ENCODE measurements around the gene ABCA6.
A peak's percentile ranks its signal among the peaks of the same experiment; 100 is the strongest.

ABCA6 gene

DNA sequence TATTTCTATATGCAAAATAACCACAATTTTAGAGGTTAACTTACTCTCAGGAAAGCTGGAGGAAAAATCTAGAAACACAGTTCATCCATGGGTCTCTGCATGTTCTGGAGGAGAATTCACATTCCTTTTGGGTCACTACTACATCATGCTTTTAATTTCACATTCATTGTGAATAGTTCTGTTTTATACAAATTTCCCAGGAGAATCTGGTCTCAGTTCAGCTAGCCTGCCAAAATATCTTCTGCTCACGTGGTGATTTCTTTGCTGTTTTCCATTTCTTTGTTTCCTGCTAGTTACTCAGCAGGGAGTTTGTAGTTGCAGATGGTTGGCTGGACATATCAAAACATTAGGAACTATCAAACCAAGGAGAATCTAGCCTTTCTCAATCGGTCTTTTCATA lies 80.9 kb downstream of the ABCA6 start, which contains the start of gene ABCA9:
TSS of gene ABCA9 (minus strand) at position 106 of the 400 bp plus-strand sequence. CDS start 9,801 bp downstream, outside the sequence.
- DNase-seq (ENCODE audit: low read depth, low spot score), result no peak

DNA sequence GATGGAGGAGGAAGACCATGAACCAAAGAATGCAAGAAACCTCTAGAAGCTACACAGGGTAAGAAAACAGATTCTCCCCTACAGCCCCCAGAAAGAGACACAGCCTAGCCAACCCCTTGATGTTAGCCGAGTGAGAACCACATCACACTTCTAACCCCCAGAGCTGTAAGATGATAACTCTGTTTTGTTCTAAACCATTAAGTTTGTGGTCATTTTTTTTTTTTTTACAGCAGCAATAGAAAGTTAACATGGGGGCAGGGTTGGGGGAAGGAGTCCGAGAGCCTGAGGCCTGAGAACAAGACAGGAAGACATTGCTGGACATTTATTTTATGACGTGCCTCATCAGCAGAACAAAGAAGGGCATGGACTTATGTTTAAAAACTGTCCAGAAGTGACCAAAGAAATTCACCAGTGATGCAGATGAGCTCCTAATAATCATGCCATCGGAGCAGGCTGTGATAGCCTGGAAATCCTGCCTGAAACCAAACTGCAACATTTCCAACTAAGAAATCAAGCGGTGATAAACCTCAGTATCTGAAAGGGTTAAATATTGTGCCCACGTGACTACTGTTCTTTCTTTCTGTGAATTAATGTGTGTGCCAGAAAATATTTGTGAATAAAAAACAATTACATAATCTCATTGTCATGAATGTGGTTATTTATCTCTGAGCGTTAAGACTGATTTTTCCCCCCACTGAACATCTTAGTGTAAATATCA lies 82.1 kb downstream of the ABCA6 start:
- Histone ChIP-seq H3K4me1 (ENCODE audit: control insufficient read depth, insufficient read depth, low read length) (no peaks in the 10 kb centered on the region), H3K27me3 (ENCODE audit: control insufficient read depth, insufficient read depth, low read length) (no peaks in the 10 kb centered on the region), H3K27ac (ENCODE audit: low read length) (no peak overlapping the region), H3K9me3 (ENCODE audit: control insufficient read depth, insufficient read depth, low read length) (no peaks in the 10 kb centered on the region), H3K36me3 (ENCODE audit: control insufficient read depth, insufficient read depth, low read length) (no peaks in the 10 kb centered on the region), H3K4me3 (ENCODE audit: low read length) (no peak overlapping the region)
- no peak for DNase-seq (ENCODE audit: low read depth, low spot score)
- no CpG with 5 or more reads among the region's 7 CpGs for WGBS (ENCODE audit: insufficient coverage, insufficient read length)

More for the DNA sequence above, 80.9 kb downstream of the ABCA6 start, which contains the start of gene ABCA9:
- Histone ChIP-seq H3K4me1 (ENCODE audit: control insufficient read depth, insufficient read depth, low read length) (no peaks in the 10 kb centered on the region), H3K36me3 (ENCODE audit: control insufficient read depth, insufficient read depth, low read length) (no peaks in the 10 kb centered on the region), H3K27ac (ENCODE audit: low read length) (no peak within 1 kb of the TSS), H3K27me3 (ENCODE audit: control insufficient read depth, insufficient read depth, low read length) (no peaks in the 10 kb centered on the region), H3K9me3 (ENCODE audit: control insufficient read depth, insufficient read depth, low read length) (no peaks in the 10 kb centered on the region), H3K4me3 (ENCODE audit: low read length) (no peak within 1 kb of the TSS)
- no CpG with 5 or more reads among the region's 2 CpGs for WGBS (ENCODE audit: insufficient coverage, insufficient read length)

DNA sequence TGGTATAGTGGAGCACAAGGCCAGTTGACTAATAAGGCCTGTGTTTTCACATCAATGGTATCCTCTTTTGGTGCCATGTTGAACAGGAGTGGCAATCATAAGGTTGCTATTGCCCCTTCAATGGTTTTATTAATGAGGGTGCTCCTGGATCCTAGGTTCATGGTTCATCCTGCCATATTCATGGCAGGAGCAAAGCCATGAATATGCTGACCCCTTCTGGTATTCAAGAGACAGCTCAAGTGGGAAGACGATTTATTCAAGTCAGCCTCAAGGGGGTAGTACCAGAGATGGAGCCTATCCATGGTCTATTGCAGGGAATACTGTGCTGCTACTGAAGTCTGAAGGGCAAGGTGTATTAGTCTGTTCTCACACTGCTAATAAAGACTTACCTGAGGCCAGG lies 83.5 kb downstream of the ABCA6 start:
- WGBS (ENCODE audit: insufficient coverage, insufficient read length), result no CpG with 5 or more reads among the region's 1 CpG
- Histone ChIP-seq H3K9me3 (ENCODE audit: control insufficient read depth, insufficient read depth, low read length) (no peaks in the 10 kb centered on the region), H3K27ac (ENCODE audit: low read length) (no peak overlapping the region), H3K27me3 (ENCODE audit: control insufficient read depth, insufficient read depth, low read length) (no peaks in the 10 kb centered on the region), H3K4me1 (ENCODE audit: control insufficient read depth, insufficient read depth, low read length) (no peaks in the 10 kb centered on the region), H3K4me3 (ENCODE audit: low read length) (no peak overlapping the region), H3K36me3 (ENCODE audit: control insufficient read depth, insufficient read depth, low read length) (no peaks in the 10 kb centered on the region)
- DNase-seq (ENCODE audit: low read depth, low spot score), result peak; percentile 13

DNA sequence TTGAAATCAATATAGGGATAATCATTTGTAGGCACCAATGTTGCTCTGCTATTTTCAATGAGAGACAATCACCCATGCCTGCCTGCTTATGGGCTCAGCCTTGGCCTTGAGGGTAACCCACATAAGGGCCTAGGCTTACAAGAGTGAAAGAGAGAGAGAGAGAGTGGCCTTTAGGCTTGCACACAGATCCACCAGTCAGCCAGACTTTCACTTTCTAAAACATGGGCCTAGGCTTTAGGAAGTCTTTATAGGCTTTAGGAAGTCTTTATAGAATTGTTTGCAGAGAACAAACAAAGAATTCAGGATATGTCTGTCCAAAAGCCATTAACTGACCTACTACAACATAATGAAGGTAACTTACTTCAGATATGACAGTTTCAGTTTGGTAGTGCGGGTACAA lies 84.4 kb downstream of the ABCA6 start:
- DNase-seq (ENCODE audit: low read depth, low spot score), result no peak
- Histone ChIP-seq H3K9me3 (ENCODE audit: control insufficient read depth, insufficient read depth, low read length) (no peaks in the 10 kb centered on the region), H3K4me1 (ENCODE audit: control insufficient read depth, insufficient read depth, low read length) (no peaks in the 10 kb centered on the region), H3K4me3 (ENCODE audit: low read length) (no peak overlapping the region), H3K27ac (ENCODE audit: low read length) (no peak overlapping the region), H3K27me3 (ENCODE audit: control insufficient read depth, insufficient read depth, low read length) (no peaks in the 10 kb centered on the region), H3K36me3 (ENCODE audit: control insufficient read depth, insufficient read depth, low read length) (no peaks in the 10 kb centered on the region)
- no CpG with 5 or more reads among the region's 1 CpG for WGBS (ENCODE audit: insufficient coverage, insufficient read length)

DNA sequence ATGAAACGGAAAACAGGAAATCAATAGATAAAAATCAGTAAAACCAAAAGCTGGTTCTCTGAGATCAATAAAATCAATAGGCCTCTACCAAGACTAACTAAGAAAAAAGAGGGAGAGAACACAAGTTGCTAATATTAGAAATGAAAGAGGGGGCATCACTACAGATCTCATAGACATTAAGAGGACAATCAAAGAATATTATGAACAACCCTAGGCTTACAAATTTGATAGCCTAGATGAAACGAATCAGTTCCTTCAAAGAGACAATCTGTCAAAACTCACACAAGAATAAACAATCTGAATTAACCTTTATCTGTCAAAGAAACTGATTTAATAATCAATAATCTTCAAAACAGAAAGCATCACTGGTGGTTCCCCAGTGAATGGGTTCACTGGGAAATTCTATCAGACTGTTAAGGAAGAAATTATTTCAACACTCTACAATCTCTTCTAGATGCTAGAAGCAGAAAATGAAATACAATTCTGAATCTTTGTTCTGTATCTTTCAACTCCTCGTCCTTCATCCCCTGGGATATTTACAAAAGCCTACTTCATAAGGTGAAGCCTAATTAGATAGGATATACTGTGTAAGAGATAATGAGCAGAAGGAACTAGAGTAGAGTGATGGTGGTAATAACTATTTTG lies 85.4 kb downstream of the ABCA6 start:
- Histone ChIP-seq H3K36me3 (ENCODE audit: control insufficient read depth, insufficient read depth, low read length) (no peaks in the 10 kb centered on the region), H3K27ac (ENCODE audit: low read length) (no peak overlapping the region), H3K27me3 (ENCODE audit: control insufficient read depth, insufficient read depth, low read length) (no peaks in the 10 kb centered on the region), H3K4me1 (ENCODE audit: control insufficient read depth, insufficient read depth, low read length) (no peaks in the 10 kb centered on the region), H3K4me3 (ENCODE audit: low read length) (no peak overlapping the region), H3K9me3 (ENCODE audit: control insufficient read depth, insufficient read depth, low read length) (no peaks in the 10 kb centered on the region)
- WGBS (ENCODE audit: insufficient coverage, insufficient read length), result no CpG with 5 or more reads among the region's 3 CpGs
- no peak for DNase-seq (ENCODE audit: low read depth, low spot score)

DNA sequence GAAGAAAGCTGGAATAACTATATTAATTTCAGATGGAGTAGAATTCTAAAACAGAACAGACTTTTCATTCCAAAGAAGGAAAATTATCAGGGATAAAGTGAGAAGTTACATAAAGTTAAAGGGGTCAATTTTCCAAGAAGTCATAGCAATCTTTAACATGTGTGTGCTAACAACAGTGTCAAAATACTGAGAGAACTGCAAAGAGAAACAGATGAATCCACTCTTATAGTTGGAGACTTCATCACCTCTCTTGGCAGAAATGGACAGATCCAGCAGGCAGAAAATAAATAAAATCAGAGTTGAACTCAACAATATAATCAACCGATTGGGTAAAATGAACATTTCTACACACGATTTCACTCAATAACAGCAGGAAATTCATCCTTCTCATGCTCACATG lies 86.4 kb downstream of the ABCA6 start:
- WGBS (ENCODE audit: insufficient coverage, insufficient read length), result no CpG with 5 or more reads among the region's 2 CpGs
- H3K36me3 ChIP-seq (ENCODE audit: control insufficient read depth, insufficient read depth, low read length), result no peaks in the 10 kb centered on the region

DNA sequence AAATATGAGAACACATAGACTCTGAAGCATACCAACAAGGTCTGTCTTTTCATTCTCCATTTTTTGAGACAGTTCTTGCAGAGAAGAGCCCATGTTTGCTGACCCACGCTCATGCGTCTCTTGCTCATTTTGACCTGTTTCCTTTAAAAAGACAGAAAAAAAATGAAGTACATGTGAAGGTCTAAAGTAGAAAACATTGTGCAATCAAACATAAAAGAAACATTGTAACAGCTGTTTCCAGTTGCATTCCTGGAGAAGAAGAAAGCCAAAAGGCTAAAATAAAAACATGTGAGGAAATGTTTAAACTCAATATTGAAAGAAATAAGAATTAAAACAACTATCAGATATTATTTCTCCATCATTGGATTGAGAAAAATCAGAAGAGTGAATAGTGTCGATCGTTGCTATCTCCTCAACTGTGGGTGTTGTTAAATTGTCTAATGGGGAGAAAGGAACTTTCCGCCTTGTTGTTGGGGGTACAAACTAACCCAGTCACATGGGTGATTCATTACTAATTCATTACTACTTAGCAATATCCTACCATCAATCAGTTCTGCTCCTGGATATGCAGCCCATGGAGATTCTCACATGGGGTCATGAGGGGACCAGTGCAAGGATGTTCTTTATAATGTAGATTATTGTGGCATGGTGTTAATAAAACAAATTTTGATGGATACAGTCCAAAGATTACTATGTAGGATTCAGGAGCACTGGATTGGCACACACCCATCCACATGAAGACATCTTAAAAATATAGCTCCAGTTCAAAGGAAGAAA lies 90.5 kb downstream of the ABCA6 start:
- no peaks in the 10 kb centered on the region for H3K9me3 ChIP-seq (ENCODE audit: control insufficient read depth, insufficient read depth, low read length)
- WGBS (ENCODE audit: insufficient coverage, insufficient read length), result no CpG with 5 or more reads among the region's 5 CpGs
- H3K4me1 ChIP-seq (ENCODE audit: control insufficient read depth, insufficient read depth, low read length), result no peaks in the 10 kb centered on the region
- no peak overlapping the region for H3K27ac ChIP-seq (ENCODE audit: low read length)
- H3K4me3 ChIP-seq (ENCODE audit: low read length), result no peak overlapping the region
- H3K27me3 ChIP-seq (ENCODE audit: control insufficient read depth, insufficient read depth, low read length), result no peaks in the 10 kb centered on the region
- H3K36me3 ChIP-seq (ENCODE audit: control insufficient read depth, insufficient read depth, low read length), result no peaks in the 10 kb centered on the region
- DNase-seq (ENCODE audit: low read depth, low spot score), result no peak

More for the DNA sequence above, 86.4 kb downstream of the ABCA6 start:
- H3K9me3 ChIP-seq (ENCODE audit: control insufficient read depth, insufficient read depth, low read length), result no peaks in the 10 kb centered on the region
- H3K4me3 ChIP-seq (ENCODE audit: low read length), result no peak overlapping the region
- no peaks in the 10 kb centered on the region for H3K4me1 ChIP-seq (ENCODE audit: control insufficient read depth, insufficient read depth, low read length)
- H3K27ac ChIP-seq (ENCODE audit: low read length), result no peak overlapping the region
- DNase-seq (ENCODE audit: low read depth, low spot score), result no peak
- no peaks in the 10 kb centered on the region for H3K27me3 ChIP-seq (ENCODE audit: control insufficient read depth, insufficient read depth, low read length)

DNA sequence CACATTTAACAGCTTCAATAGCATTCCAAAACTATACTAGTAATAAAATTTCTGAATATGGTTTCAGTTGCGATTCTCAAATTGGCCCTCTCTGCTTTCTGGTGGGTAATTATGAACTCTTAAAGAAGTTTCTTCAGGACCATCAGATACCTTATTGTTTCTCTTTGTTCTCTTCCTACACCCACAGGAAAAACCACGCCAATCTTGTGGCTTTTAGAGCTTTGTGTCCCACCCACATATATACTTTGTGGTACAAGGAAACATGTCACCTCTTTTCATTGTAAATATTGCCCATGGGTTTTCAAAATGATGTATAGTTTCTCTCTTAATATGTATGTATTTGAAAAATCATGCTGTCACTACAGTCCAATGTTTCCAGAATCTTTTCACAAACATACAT lies 93.1 kb downstream of the ABCA6 start:
- Histone ChIP-seq H3K27ac (ENCODE audit: low read length) (no peak overlapping the region), H3K9me3 (ENCODE audit: control insufficient read depth, insufficient read depth, low read length) (no peaks in the 10 kb centered on the region), H3K4me3 (ENCODE audit: low read length) (no peak overlapping the region), H3K4me1 (ENCODE audit: control insufficient read depth, insufficient read depth, low read length) (no peaks in the 10 kb centered on the region), H3K27me3 (ENCODE audit: control insufficient read depth, insufficient read depth, low read length) (no peaks in the 10 kb centered on the region), H3K36me3 (ENCODE audit: control insufficient read depth, insufficient read depth, low read length) (no peaks in the 10 kb centered on the region)
- WGBS (ENCODE audit: insufficient coverage, insufficient read length), result no CpG with 5 or more reads among the region's 2 CpGs
- DNase-seq (ENCODE audit: low read depth, low spot score), result no peak

DNA sequence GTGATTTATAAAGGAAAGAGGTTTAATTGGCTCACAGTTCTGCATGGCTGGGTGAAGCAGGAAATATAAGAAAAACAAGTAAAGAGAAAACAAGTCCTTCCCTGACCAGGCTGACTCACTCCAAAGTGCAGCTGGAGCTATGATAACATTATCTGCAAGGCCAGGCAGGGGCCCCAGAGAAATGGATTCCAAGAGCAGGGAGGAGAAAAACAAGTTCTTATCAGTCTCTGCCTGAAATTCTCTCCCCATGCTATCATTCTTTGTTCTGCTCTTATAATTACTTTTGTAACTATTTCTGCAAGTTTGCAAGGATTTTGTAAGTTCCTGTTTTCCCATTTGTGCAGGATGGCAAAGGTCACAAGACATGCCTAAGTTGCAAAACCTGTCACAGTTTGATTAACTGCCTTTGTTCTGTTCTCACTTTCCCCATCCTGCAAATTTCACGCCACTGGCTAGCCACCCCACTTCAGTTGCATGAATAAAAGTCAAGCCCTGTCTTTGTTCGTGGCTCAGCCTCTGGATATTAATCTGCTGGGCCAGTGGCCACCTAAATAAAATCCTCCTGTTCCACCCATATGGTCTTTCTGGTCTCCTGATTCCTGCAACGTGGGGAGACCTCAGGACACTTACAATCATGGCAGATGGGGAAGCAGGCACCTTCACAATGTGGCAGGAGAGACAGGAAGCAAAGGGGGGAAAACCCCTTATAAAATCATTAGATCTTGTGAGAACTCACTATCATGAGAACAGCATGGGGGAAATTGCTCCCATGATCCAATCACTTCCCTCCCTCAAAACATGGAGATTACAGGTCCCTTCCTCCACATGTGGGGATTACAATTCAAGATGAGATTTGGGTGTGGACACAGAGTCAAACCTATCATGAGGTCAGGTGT lies 94.1 kb downstream of the ABCA6 start:
- no peak for DNase-seq (ENCODE audit: low read depth, low spot score)
- H3K36me3 ChIP-seq (ENCODE audit: control insufficient read depth, insufficient read depth, low read length), result no peaks in the 10 kb centered on the region
- no peaks in the 10 kb centered on the region for H3K9me3 ChIP-seq (ENCODE audit: control insufficient read depth, insufficient read depth, low read length)

More for the DNA sequence above, 94.1 kb downstream of the ABCA6 start:
- no CpG with 5 or more reads among the region's 3 CpGs for WGBS (ENCODE audit: insufficient coverage, insufficient read length)
- Histone ChIP-seq H3K4me3 (ENCODE audit: low read length) (no peak overlapping the region), H3K27ac (ENCODE audit: low read length) (no peak overlapping the region), H3K4me1 (ENCODE audit: control insufficient read depth, insufficient read depth, low read length) (no peaks in the 10 kb centered on the region), H3K27me3 (ENCODE audit: control insufficient read depth, insufficient read depth, low read length) (no peaks in the 10 kb centered on the region)
